SU-DHL-6 (cell line): ENCODE measurements around the gene MOB3B.

Experiments
- H2AFZ ChIP-seq: fragments of 200-600 bp; sonication (generic); 2 replicates; pipeline ENCODE4 v1.6.1; 2014; ENCODE audit warnings: low read depth, mild to moderate bottlenecking, moderate library complexity, mixed read lengths, antibody characterized with exemption, low read length; ENCODE audit not compliant: severe bottlenecking
- H3F3A ChIP-seq: fragments of 200-600 bp; shearing (Covaris generic); 2 replicates; pipeline ENCODE4 v1.6.0; 2016; ENCODE audit warnings: antibody characterized with exemption, mild to moderate bottlenecking; ENCODE audit not compliant: insufficient read depth
- H3K27ac ChIP-seq: fragments of 200-600 bp; sonication (generic); 2 replicates; pipeline ENCODE4 v1.5.1; 2016; ENCODE audit warnings: low read depth, mild to moderate bottlenecking, low read length, moderate library complexity, mixed read lengths
- H3K27me3 ChIP-seq: fragments of 200-600 bp; sonication (generic), shearing (Covaris generic); 2 replicates; pipeline ENCODE4 v1.6.0; 2014; ENCODE audit warnings: mild to moderate bottlenecking, low read length
- H3K36me3 ChIP-seq: fragments of 200-600 bp; sonication (generic); 2 replicates; pipeline ENCODE4 v1.6.1; 2014; ENCODE audit warnings: mild to moderate bottlenecking, low read length, mixed read lengths
- H3K4me2 ChIP-seq: fragments of 300-600, 200-600 bp; shearing (Covaris generic), sonication (generic); 2 replicates; pipeline ENCODE4 v1.6.0; 2014; ENCODE audit warnings: low read length, low read depth, mild to moderate bottlenecking; ENCODE audit not compliant: poor library complexity, severe bottlenecking
- H3K4me3 ChIP-seq: fragments of 200-600 bp; sonication (generic); 2 replicates; pipeline ENCODE4 v1.5.1; 2014; ENCODE audit warnings: antibody characterized with exemption, low read length, mild to moderate bottlenecking, mixed read lengths; ENCODE audit not compliant: insufficient read depth, poor library complexity, severe bottlenecking
- H3K79me2 ChIP-seq: fragments of 200-600 bp; sonication (generic); 2 replicates; pipeline ENCODE4 v1.6.1; 2014; ENCODE audit warnings: mild to moderate bottlenecking, low read length, moderate library complexity; ENCODE audit not compliant: insufficient read depth
- H3K9ac ChIP-seq: fragments of 200-600 bp; sonication (generic); 2 replicates; pipeline ENCODE4 v1.7.0; 2014; ENCODE audit warnings: mild to moderate bottlenecking, low read length
- H3K9me2 ChIP-seq: fragments of 200-600 bp; sonication (generic); replicated peaks from 2 replicates; pipeline ENCODE4 v1.6.1; 2014; ENCODE audit warnings: low read length; ENCODE audit not compliant: insufficient read depth
- H3K9me3 ChIP-seq: fragments of 200-600 bp; sonication (generic); 2 replicates; pipeline ENCODE4 v1.6.1; 2014; ENCODE audit warnings: low read length, mixed read lengths; ENCODE audit not compliant: insufficient read depth
- H4K20me1 ChIP-seq: fragments of 200-600 bp; sonication (generic); 2 replicates; pipeline ENCODE4 v1.6.1; 2014; ENCODE audit warnings: low read depth, mild to moderate bottlenecking, antibody characterized with exemption, low read length, moderate library complexity, mixed read lengths
- EZH2phosphoT487 ChIP-seq: fragments of 200-600 bp; sonication (generic), shearing (Covaris generic); conservative IDR thresholded peaks from 2 replicates; pipeline ENCODE4 v1.6.1; 2018; ENCODE audit warnings: mild to moderate bottlenecking, antibody characterized with exemption, low read length, moderate library complexity, mixed read lengths
- TF ChIP-seq, protein P1 (sequence below): fragments of 200-600 bp; sonication (generic); IDR thresholded peaks from one replicate; pipeline ENCODE4 v1.5.1; 2017; ENCODE audit warnings: antibody characterized with exemption, mild to moderate bottlenecking, low read length, moderate library complexity; ENCODE audit not compliant: insufficient read depth, poor library complexity, severe bottlenecking

Gene MOB3B

DNA sequence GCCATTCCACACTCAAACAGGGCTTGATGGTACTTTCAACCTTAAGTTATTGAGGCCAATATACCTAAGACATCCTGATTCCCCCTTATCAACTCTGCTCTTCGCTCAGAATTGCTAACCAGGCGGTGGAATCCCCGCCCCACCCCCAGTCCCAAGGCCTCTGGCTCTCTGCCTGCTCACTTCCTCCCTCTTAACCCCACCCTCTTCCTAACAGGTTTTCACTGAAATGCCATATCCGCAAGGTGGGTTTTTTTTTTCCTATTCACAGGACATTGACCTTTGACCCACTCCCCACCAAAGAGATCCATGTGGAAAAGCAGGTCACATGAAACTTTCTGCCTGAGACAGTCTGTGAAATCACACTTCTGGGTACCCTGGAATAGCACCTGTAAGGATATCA, 72.2 kb downstream of the MOB3B start:
- H4K20me1 ChIP-seq: no peaks in the 10 kb centered on the region
- H3K4me2 ChIP-seq: no peak overlapping the region
- H3K9ac ChIP-seq: no peak overlapping the region
- TF ChIP-seq, protein P1, sequence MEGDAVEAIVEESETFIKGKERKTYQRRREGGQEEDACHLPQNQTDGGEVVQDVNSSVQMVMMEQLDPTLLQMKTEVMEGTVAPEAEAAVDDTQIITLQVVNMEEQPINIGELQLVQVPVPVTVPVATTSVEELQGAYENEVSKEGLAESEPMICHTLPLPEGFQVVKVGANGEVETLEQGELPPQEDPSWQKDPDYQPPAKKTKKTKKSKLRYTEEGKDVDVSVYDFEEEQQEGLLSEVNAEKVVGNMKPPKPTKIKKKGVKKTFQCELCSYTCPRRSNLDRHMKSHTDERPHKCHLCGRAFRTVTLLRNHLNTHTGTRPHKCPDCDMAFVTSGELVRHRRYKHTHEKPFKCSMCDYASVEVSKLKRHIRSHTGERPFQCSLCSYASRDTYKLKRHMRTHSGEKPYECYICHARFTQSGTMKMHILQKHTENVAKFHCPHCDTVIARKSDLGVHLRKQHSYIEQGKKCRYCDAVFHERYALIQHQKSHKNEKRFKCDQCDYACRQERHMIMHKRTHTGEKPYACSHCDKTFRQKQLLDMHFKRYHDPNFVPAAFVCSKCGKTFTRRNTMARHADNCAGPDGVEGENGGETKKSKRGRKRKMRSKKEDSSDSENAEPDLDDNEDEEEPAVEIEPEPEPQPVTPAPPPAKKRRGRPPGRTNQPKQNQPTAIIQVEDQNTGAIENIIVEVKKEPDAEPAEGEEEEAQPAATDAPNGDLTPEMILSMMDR: no peak
- TF ChIP-seq EZH2phosphoT487: no peak
- H3K79me2 ChIP-seq: no peaks in the 10 kb centered on the region
- no peaks in the 10 kb centered on the region for H3K9me3 ChIP-seq
- H2AFZ ChIP-seq: no peak overlapping the region
- no peak overlapping the region for H3K4me3 ChIP-seq
- H3K9me2 ChIP-seq: no peaks in the 10 kb centered on the region
- H3K36me3 ChIP-seq: no peaks in the 10 kb centered on the region
- H3K27ac ChIP-seq: no peak overlapping the region
- no peaks in the 10 kb centered on the region for H3F3A ChIP-seq
- no peaks in the 10 kb centered on the region for H3K27me3 ChIP-seq

DNA sequence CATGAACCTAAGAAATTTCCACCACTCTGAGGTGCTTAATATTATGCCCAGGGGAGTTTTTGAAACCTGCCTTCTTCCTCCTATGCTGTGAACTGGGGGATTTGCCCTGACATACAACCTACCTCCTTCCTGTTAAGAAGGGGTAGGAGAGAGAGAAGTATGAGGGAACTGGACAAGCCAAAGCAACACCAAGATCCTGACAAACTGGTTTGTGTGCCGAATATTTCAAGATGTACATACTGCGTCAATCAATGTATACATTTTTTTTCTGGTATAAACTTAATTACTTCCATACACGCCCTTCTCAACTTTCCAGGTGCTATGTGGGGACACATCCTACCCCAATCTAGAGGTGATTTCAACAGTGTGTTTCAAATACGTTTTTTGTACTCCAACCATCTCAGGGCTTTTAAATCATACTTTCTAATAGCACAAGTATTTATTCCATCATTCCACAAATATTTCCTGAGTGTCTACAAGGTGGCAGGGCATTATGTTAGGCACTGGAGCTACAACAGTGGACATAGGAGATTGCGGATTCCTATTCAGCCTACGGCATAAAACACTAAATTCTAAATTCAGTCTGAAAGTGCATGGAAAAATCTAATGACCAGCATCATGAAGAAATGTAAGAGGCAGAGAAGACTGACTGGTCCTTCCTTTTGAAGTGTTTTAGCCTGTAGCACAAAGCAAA, 75.6 kb downstream of the MOB3B start:
- Histone ChIP-seq H4K20me1 (no peaks in the 10 kb centered on the region), H3K4me3 (no peak overlapping the region), H3K36me3 (no peaks in the 10 kb centered on the region), H3K9ac (no peak overlapping the region), H3K27me3 (no peaks in the 10 kb centered on the region), H3K27ac (no peak overlapping the region), H3K9me2 (no peaks in the 10 kb centered on the region), H3K79me2 (no peaks in the 10 kb centered on the region), H3K4me2 (no peak overlapping the region), H3F3A (no peaks in the 10 kb centered on the region), H2AFZ (no peak overlapping the region), H3K9me3 (no peaks in the 10 kb centered on the region)
- TF ChIP-seq, protein P1: no peak
- TF ChIP-seq EZH2phosphoT487: no peak

DNA sequence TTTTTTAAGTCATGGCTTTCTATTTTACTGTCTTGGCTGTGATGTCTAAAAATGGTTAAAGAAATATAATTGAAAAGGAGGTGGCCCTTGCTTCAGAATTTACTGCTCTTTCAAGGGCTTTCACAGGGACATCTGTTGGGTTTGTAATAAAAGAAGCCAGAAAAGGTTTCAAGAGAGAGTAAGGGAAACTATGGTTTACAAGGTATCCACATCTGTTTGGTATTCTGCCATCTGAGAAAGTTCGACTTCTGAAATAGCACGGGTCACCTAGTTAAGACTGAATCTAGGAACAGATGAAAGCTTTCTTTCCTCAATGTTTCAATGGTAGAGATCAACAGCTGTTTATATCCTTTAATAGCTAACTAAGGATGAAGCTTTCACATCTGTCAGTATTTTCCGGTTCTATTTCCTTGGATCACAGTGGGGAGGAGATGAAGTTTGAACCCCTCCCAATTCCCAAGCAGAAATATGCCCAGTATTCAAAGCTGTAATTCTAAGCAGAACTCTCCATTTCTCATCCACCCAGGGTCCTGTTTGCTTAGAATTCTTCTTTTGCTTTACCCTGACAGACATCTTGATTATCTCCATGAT, 78.3 kb downstream of the MOB3B start:
- Histone ChIP-seq H3F3A (no peaks in the 10 kb centered on the region), H2AFZ (no peak overlapping the region)

More for the DNA sequence above, 78.3 kb downstream of the MOB3B start:
- Histone ChIP-seq H3K9ac (no peak overlapping the region), H3K9me2 (no peaks in the 10 kb centered on the region), H3K79me2 (no peaks in the 10 kb centered on the region), H4K20me1 (no peaks in the 10 kb centered on the region), H3K27me3 (no peaks in the 10 kb centered on the region), H3K4me3 (no peak overlapping the region), H3K36me3 (no peaks in the 10 kb centered on the region), H3K27ac (no peak overlapping the region), H3K9me3 (no peaks in the 10 kb centered on the region), H3K4me2 (no peak overlapping the region)
- TF ChIP-seq EZH2phosphoT487: no peak
- TF ChIP-seq, protein P1: no peak
